B cell (primary cell): Measurements from ENCODE around the gene FRMD6. TPM values are rescaled to one million over a fixed set of nuclear protein-coding genes. Genes with fewer than 3 reads are reported as not detected.
A peak's percentile ranks its signal among the peaks of the same experiment; 100 is the strongest.

Experiments used
- ATAC-seq: fragments of 200-7000 bp; cut with Tn5 transposase; one replicate; pipeline ENCODE4 v1.10.0; 2021; ENCODE audit warnings: low read depth, mild to moderate bottlenecking, moderate number of reproducible peaks, moderate library complexity
- CTCF ChIA-PET: fragments of 350-600 bp; sonication (Branson Sonifier 250); formaldehyde crosslinking; loops from one replicate; lab custom pipeline; 2021; ENCODE audit warnings: antibody characterized with exemption, inconsistent platforms; lab: Charles Lee
- POLR2A ChIA-PET: fragments of 350-600 bp; sonication (Branson Sonifier 250); formaldehyde crosslinking; loops from one replicate; lab custom pipeline; 2021; ENCODE audit warnings: antibody characterized with exemption; lab: Charles Lee
- DNase-seq: peaks from one replicate; pipeline ENCODE4 v3.0.0; 2013
- H2AFZ ChIP-seq: 2 replicates; pipeline ENCODE4 v1.6.1; 2012; ENCODE audit warnings: mild to moderate bottlenecking, low read depth, low read length; ENCODE audit not compliant: insufficient read depth, poor library complexity, severe bottlenecking
- H3K27ac ChIP-seq, 2 donors: 1 replicate in 1 of 2; 2 replicates in 1 of 2; pipeline ENCODE4 v1.5.1; 2012 to 2013; ENCODE audit warnings: low read length in 2 of 2, mild to moderate bottlenecking in 2 of 2, moderate library complexity in 1 of 2
- H3K27me3 ChIP-seq, 4 experiments: fragments of 200-600 bp in 1 of 4; sonication (generic) in 1 of 4; replicated peaks in 1 of 4; 1 replicate in 2 of 4; 2 replicates in 2 of 4; pipeline versions ENCODE4 v1.6.1 to v1.7.0; 2013 to 2016; ENCODE audit warnings: low read length in 3 of 4, mild to moderate bottlenecking in 2 of 4, mixed read lengths in 1 of 4, moderate library complexity in 1 of 4; ENCODE audit not compliant: insufficient read depth in 4 of 4, control insufficient read depth in 3 of 4; ENCODE audit errors: control extremely low read depth in 1 of 4
- H3K36me3 ChIP-seq, 2 experiments: replicated peaks in 1 of 2; 1 replicate in 1 of 2; 2 replicates in 1 of 2; pipeline versions ENCODE4 v1.6.1 to v1.7.1; 2013; ENCODE audit warnings: low read length in 1 of 2; ENCODE audit not compliant: insufficient read depth in 2 of 2, control insufficient read depth in 1 of 2; ENCODE audit errors: control extremely low read depth in 1 of 2, extremely low read depth in 1 of 2
- H3K4me1 ChIP-seq, 2 donors: fragments of 200-600 bp in 1 of 2; sonication (generic) in 1 of 2; 1 replicate in 1 of 2; 2 replicates in 1 of 2; pipeline versions ENCODE4 v1.5.1 to v1.6.1; 2013 to 2017; ENCODE audit warnings: low read length in 2 of 2; ENCODE audit not compliant: control insufficient read depth in 2 of 2, insufficient read depth in 2 of 2
- H3K4me2 ChIP-seq: replicated peaks from 2 replicates; pipeline ENCODE3; 2012; ENCODE audit warnings: mild to moderate bottlenecking, low read depth, low read length; ENCODE audit not compliant: poor library complexity, severe bottlenecking
- H3K4me3 ChIP-seq, 5 experiments: fragments of 200-600 bp in 1 of 5; sonication (generic) in 1 of 5; 1 replicate in 3 of 5; 2 replicates in 2 of 5; pipeline versions ENCODE4 v1.5.1 to v1.7.0; 2011 to 2016; ENCODE audit warnings: low read length in 4 of 5, mild to moderate bottlenecking in 4 of 5, low read depth in 2 of 5, control low read depth in 1 of 5, moderate library complexity in 1 of 5; ENCODE audit not compliant: insufficient read depth in 1 of 5; ENCODE audit errors: control extremely low read depth in 1 of 5, extremely low read depth in 1 of 5
- H3K79me2 ChIP-seq: fragments of 200-600 bp; sonication (generic); one replicate; pipeline ENCODE4 v1.6.0; 2016; ENCODE audit warnings: low read length; ENCODE audit not compliant: control insufficient read depth, insufficient read depth
- H3K9ac ChIP-seq: fragments of 200-600 bp; sonication (generic); 2 replicates; pipeline ENCODE4 v1.6.1; 2017; ENCODE audit warnings: mild to moderate bottlenecking, low read length, moderate library complexity
- H3K9me3 ChIP-seq, 3 donors: one replicate each; pipeline versions ENCODE4 v1.6.1 to v1.7.1; 2013; ENCODE audit warnings: low read length in 2 of 3; ENCODE audit not compliant: control insufficient read depth in 2 of 3, insufficient read depth in 1 of 3; ENCODE audit errors: control extremely low read depth in 1 of 3
- H4K20me1 ChIP-seq: 2 replicates; pipeline ENCODE4 v1.6.0; 2012; ENCODE audit warnings: mild to moderate bottlenecking, low read length; ENCODE audit not compliant: insufficient read depth, control insufficient read depth, poor library complexity, severe bottlenecking
- H3K27ac Mint-ChIP-seq: one replicate; pipeline ENCODE4 v1.8.0; 2021; ENCODE audit warnings: mixed read lengths
- H3K27me3 Mint-ChIP-seq: one replicate; pipeline ENCODE4 v1.8.0; 2021; ENCODE audit warnings: mixed read lengths
- H3K4me1 Mint-ChIP-seq: one replicate; pipeline ENCODE4 v1.8.0; 2021; ENCODE audit warnings: mixed read lengths
- H3K4me3 Mint-ChIP-seq: one replicate; pipeline ENCODE4 v1.8.0; 2021; ENCODE audit warnings: mixed read lengths
- H3K9me3 Mint-ChIP-seq: one replicate; pipeline ENCODE4 v1.8.0; 2022; ENCODE audit warnings: mixed read lengths; ENCODE audit not compliant: insufficient read depth
- EZH2 ChIP-seq: IDR thresholded peaks from 2 replicates; pipeline ENCODE4 v1.6.1; 2012; ENCODE audit warnings: borderline replicate concordance, low read depth, mild to moderate bottlenecking, moderate library complexity, low read length; ENCODE audit not compliant: insufficient read depth, poor library complexity, severe bottlenecking
- WGBS: methylation state at CpG from one replicate; pipeline ENCODE4 v1.1.5; 2013; ENCODE audit warnings: missing lambda C conversion rate; ENCODE audit not compliant: insufficient coverage; 5-methylcytosine and 5-hydroxymethylcytosine counted together
- intact Hi-C: fragments of 100-400 bp; cut with micrococcal nuclease; formaldehyde crosslinking; loops from one replicate; pipeline ENCODE4 v1.10.0; 2022
- polyA minus RNA-seq: library from RNA; depleted of rRNA, polyadenylated mRNA; stranded (reverse); fragments of >200 nt; gene quantifications from 2 replicates; pipeline ENCODE4 v1.2.3, GENCODE V29; 2012
- polyA plus RNA-seq: library from polyadenylated mRNA; depleted of rRNA; stranded (reverse); fragments of >200 nt; gene quantifications from 2 replicates; pipeline ENCODE4 v1.2.3, GENCODE V29; 2012
- total RNA-seq, 2 donors: library from RNA; stranded (reverse); fragments of 120-200 nt in 1 of 2; gene quantifications; 1 replicate in 1 of 2; 2 replicates in 1 of 2; pipeline versions ENCODE4 v1.2.3 to v1.2.4, GENCODE V29; 2013 to 2022
- TF ChIP-seq, protein P1 (sequence below): fragments of 200-600 bp; IDR thresholded peaks from one replicate; pipeline ENCODE4 v1.8.0; 2022; ENCODE audit warnings: antibody characterized with exemption, mild to moderate bottlenecking

The FRMD6 gene
- total RNA-seq, result 0.17 and 0.30 TPM in 2 replicates
- 0.84 TPM for total RNA-seq (2013)
- 0.03 and 0.87 TPM in 2 replicates for polyA plus RNA-seq
- polyA minus RNA-seq, result 0.09 and 0.93 TPM in 2 replicates

GRCh38 chr14:51651388-51652167 is at the start of gene FRMD6:
Gene FRMD6 (plus strand): TSS chr14:51651910. CDS start chr14:51689837, 37,927 bp downstream.
- Histone ChIP-seq H3K27ac (no peak within 1 kb of the TSS), H3K4me1 (peaks cover 19 to 25% of the 10 kb centered on the region in 2 donors), H3K4me3 (peak within 1 kb of the TSS; percentile 34 to 85 (median 69)), H4K20me1 (no peaks in the 10 kb centered on the region), H3K9ac (peak within 1 kb of the TSS; percentile 72), H3K4me2 (peak within 1 kb of the TSS; percentile 99), H3K9me3 (no peaks in the 10 kb centered on the region), H2AFZ (peak within 1 kb of the TSS; percentile 95), H3K27me3 (peaks cover 0 to 37% (median 34%) of the 10 kb centered on the region in 4 experiments), H3K79me2 (no peaks in the 10 kb centered on the region), H3K36me3 (no peaks in the 10 kb centered on the region)
- POLR2A ChIA-PET, result interaction anchor here (0.6 kb wide), 1 partner anchor 15 kb away, joined by 4 read pairs; no protein-coding TSS in a partner anchor
- TF ChIP-seq, protein P1, sequence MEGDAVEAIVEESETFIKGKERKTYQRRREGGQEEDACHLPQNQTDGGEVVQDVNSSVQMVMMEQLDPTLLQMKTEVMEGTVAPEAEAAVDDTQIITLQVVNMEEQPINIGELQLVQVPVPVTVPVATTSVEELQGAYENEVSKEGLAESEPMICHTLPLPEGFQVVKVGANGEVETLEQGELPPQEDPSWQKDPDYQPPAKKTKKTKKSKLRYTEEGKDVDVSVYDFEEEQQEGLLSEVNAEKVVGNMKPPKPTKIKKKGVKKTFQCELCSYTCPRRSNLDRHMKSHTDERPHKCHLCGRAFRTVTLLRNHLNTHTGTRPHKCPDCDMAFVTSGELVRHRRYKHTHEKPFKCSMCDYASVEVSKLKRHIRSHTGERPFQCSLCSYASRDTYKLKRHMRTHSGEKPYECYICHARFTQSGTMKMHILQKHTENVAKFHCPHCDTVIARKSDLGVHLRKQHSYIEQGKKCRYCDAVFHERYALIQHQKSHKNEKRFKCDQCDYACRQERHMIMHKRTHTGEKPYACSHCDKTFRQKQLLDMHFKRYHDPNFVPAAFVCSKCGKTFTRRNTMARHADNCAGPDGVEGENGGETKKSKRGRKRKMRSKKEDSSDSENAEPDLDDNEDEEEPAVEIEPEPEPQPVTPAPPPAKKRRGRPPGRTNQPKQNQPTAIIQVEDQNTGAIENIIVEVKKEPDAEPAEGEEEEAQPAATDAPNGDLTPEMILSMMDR, result peak; percentile 75
- no peak for TF ChIP-seq EZH2
- Mint-ChIP-seq H3K9me3 (no peaks in the 10 kb centered on the region), H3K4me3 (peak within 1 kb of the TSS; percentile 85), H3K27ac (peak within 1 kb of the TSS; percentile 56), H3K4me1 (peaks cover 12% of the 10 kb centered on the region), H3K27me3 (peaks cover 41% of the 10 kb centered on the region)
- peak; percentile 80 for ATAC-seq
- CTCF ChIA-PET, result interaction anchor here (1.1 to 1.5 kb wide), 5 partner anchors 12 to 449 kb away, joined by 3 to 6 read pairs (median 3); no protein-coding TSS in a partner anchor
- WGBS, result 1% methylated on average over 60 of the region's 86 CpGs
- DNase-seq, result peak; percentile 90
- intact Hi-C loops, result loop anchor here (2.0 to 10.0 kb wide), 4 partner anchors 196 to 901 kb away; partner anchors contain the start of genes GPR137C, RTRAF, TRIM9 and TXNDC16

- Histone ChIP-seq H3K9me3 (no peaks in the 10 kb centered on the region), H3K36me3 (no peaks in the 10 kb centered on the region), H3K27ac (no peak overlapping the region), H3K79me2 (no peaks in the 10 kb centered on the region), H3K4me1 (no peaks in the 10 kb centered on the region), H3K27me3 (peaks cover 0 to 3% (median 0%) of the 10 kb centered on the region in 4 experiments), H3K4me3 (no peak overlapping the region), H2AFZ (no peak overlapping the region), H4K20me1 (no peaks in the 10 kb centered on the region), H3K9ac (no peak overlapping the region), H3K4me2 (no peak overlapping the region)
- no peak overlapping the region for H3K4me3 Mint-ChIP-seq
- ChIA-PET POLR2A (no interaction called here), CTCF (interaction anchor here (0.5 kb wide), 1 partner anchor 249 kb away, joined by 3 read pairs; no protein-coding TSS in a partner anchor)
- intact Hi-C loops, result no loop called here
- no peak for TF ChIP-seq EZH2
- TF ChIP-seq, protein P1, result no peak
- H3K4me1 Mint-ChIP-seq, result no peaks in the 10 kb centered on the region
- H3K27ac Mint-ChIP-seq, result no peak overlapping the region
- ATAC-seq (no peak), DNase-seq (no peak)
- no peaks in the 10 kb centered on the region for H3K9me3 Mint-ChIP-seq
- peaks cover 18% of the 10 kb centered on the region for H3K27me3 Mint-ChIP-seq
Observed at GRCh38 chr14:51602310-51602709, 49.4 kb upstream of the FRMD6 start.
